AG04450 (cell line): Measurements from ENCODE around the gene DERL2. TPM values are rescaled to one million over a fixed set of nuclear protein-coding genes. Genes with fewer than 3 reads are reported as not detected.

Experiments
- CTCF ChIA-PET: fragments of 300-600, 350-600 bp; formaldehyde crosslinking; extraction: SDS; loops from one replicate; lab custom pipeline; 2022; ENCODE audit warnings: antibody characterized with exemption, inconsistent platforms; lab: Charles Lee
- POLR2A ChIA-PET: fragments of 350-600 bp; formaldehyde crosslinking; extraction: SDS; loops from one replicate; lab custom pipeline; 2021; ENCODE audit warnings: antibody characterized with exemption, inconsistent platforms; lab: Yijun Ruan, JAX
- DNase-seq: peaks from one replicate; pipeline ENCODE4 v3.0.0-alpha.2; 2011; ENCODE audit warnings: low read depth, low spot score
- H3K27ac ChIP-seq: one replicate; pipeline ENCODE4 v1.5.1; 2012; ENCODE audit warnings: low read depth, low read length, control low read depth
- H3K27me3 ChIP-seq: one replicate; pipeline ENCODE4 v1.6.0; 2012; ENCODE audit warnings: low read length; ENCODE audit not compliant: control insufficient read depth, insufficient read depth
- H3K4me3 ChIP-seq: 2 replicates; pipeline ENCODE4 v1.5.1; 2011; ENCODE audit warnings: mild to moderate bottlenecking, low read depth, low read length, control low read depth
- H3K9me3 ChIP-seq: 2 replicates; pipeline ENCODE4 v1.5.1; 2012; ENCODE audit warnings: low read length; ENCODE audit not compliant: control insufficient read depth, insufficient read depth
- CTCF ChIP-seq: IDR thresholded peaks from 2 replicates; pipeline ENCODE4 v1.5.1; 2011; ENCODE audit warnings: low read depth, low read length, control low read depth, inconsistent platforms
- polyA plus RNA-seq: library from polyadenylated mRNA; depleted of rRNA; stranded (reverse); fragments of >200 nt; gene quantifications from 2 replicates; pipeline ENCODE4 v1.2.3, GENCODE V29; 2011

Gene DERL2
- polyA plus RNA-seq, 1 experiment, result 101 TPM

GRCh38 chr17:5430413-5430999 is 55.5 kb downstream of the DERL2 start:
- H3K4me3 ChIP-seq, result no peak overlapping the region
- no peaks in the 10 kb centered on the region for H3K27me3 ChIP-seq
- no peak for DNase-seq
- CTCF ChIA-PET, result interaction anchor here (2.6 kb wide), 1 partner anchor 9 kb away, joined by 19 read pairs; the partner anchor contains the start of gene C1QBP
- POLR2A ChIA-PET, result interaction anchor here (0.6 kb wide), 2 partner anchors 11 to 351 kb away, joined by 3 to 7 read pairs; no protein-coding TSS in a partner anchor
- no peak for TF ChIP-seq CTCF
- H3K9me3 ChIP-seq, result no peaks in the 10 kb centered on the region
- no peak overlapping the region for H3K27ac ChIP-seq

- ChIA-PET POLR2A (interaction anchor here (1.2 kb wide), 1 partner anchor 10 kb away, joined by 6 read pairs; the partner anchor contains the start of gene C1QBP), CTCF (interaction anchor here (2.6 kb wide), 1 partner anchor 10 kb away, joined by 19 read pairs; the partner anchor contains the start of gene C1QBP)
- no peaks in the 10 kb centered on the region for H3K9me3 ChIP-seq
- no peak for TF ChIP-seq CTCF
- no peak for DNase-seq
- H3K27me3 ChIP-seq, result no peaks in the 10 kb centered on the region
- no peak overlapping the region for H3K4me3 ChIP-seq
- peak overlapping the region; percentile 3 for H3K27ac ChIP-seq
Observed at GRCh38 chr17:5429191-5429887, 56.6 kb downstream of the DERL2 start.

GRCh38 chr17:5425826-5426225 is 60.2 kb downstream of the DERL2 start:
- Histone ChIP-seq H3K27ac (no peak overlapping the region), H3K4me3 (no peak overlapping the region), H3K9me3 (no peaks in the 10 kb centered on the region), H3K27me3 (no peaks in the 10 kb centered on the region)
- POLR2A ChIA-PET, result no interaction called here
- CTCF ChIA-PET, result interaction anchor here (2.2 to 2.3 kb wide), 2 partner anchors 11 to 13 kb away, joined by 7 to 16 read pairs; partner anchors contain the start of gene C1QBP
- no peak for DNase-seq
- no peak for TF ChIP-seq CTCF

GRCh38 chr17:5424909-5425308 is 61.1 kb downstream of the DERL2 start:
- ChIA-PET CTCF (interaction anchor here (1.0 to 3.4 kb wide), 3 partner anchors 13 to 175 kb away, joined by 3 to 31 read pairs (median 4); partner anchors contain the start of gene C1QBP), POLR2A (interaction anchor here (0.6 to 0.9 kb wide), 2 partner anchors 11 to 995 kb away, joined by 3 to 6 read pairs; no protein-coding TSS in a partner anchor)
- no peak overlapping the region for H3K27ac ChIP-seq
- no peak overlapping the region for H3K4me3 ChIP-seq
- H3K9me3 ChIP-seq, result no peaks in the 10 kb centered on the region
- no peak for DNase-seq
- TF ChIP-seq CTCF, result no peak
- no peaks in the 10 kb centered on the region for H3K27me3 ChIP-seq
